Measurements from ENCODE around the gene PSMG2.

PSMG2 gene

GRCh38 chr18:12765586-12765985, 62.7 kb downstream of the PSMG2 start:
- DNase-seq (ENCODE audit: low spot score): no peak

GRCh38 chr18:12766986-12767433, 64.2 kb downstream of the PSMG2 start:
- no peak for DNase-seq (ENCODE audit: low spot score)

GRCh38 chr18:12767580-12768155, 64.8 kb downstream of the PSMG2 start:
- no peak for DNase-seq (ENCODE audit: low spot score)

- no peak for DNase-seq (ENCODE audit: low spot score)
These were observed 65.8 kb downstream of the PSMG2 start for GRCh38 chr18:12768625-12769024.

- no peak for DNase-seq (ENCODE audit: low spot score)
These were observed 66.3 kb downstream of the PSMG2 start for GRCh38 chr18:12769136-12769535.

- no peak for DNase-seq (ENCODE audit: low spot score)
These were observed 67.0 kb downstream of the PSMG2 start for GRCh38 chr18:12769644-12770440.

GRCh38 chr18:12770469-12771219, 67.8 kb downstream of the PSMG2 start:
- no peak for DNase-seq (ENCODE audit: low spot score)

- no peak for DNase-seq (ENCODE audit: low spot score)
These were observed 69.3 kb downstream of the PSMG2 start for GRCh38 chr18:12772111-12772510.

- no peak for DNase-seq (ENCODE audit: low spot score)
These were observed 70.5 kb downstream of the PSMG2 start for GRCh38 chr18:12773369-12773768.

GRCh38 chr18:12774982-12775381, 72.1 kb downstream of the PSMG2 start:
- DNase-seq (ENCODE audit: low spot score): no peak
